Psoas muscle (tissue), 8 donors: ENCODE measurements around the gene GJC2. TPM values are rescaled to one million over a fixed set of nuclear protein-coding genes. Genes with fewer than 3 reads are reported as not detected.

Source experiments
- ATAC-seq, 4 donors: fragments of 200-7000 bp; cut with Tn5 transposase; one replicate each; pipeline ENCODE4 v1.9.1; 2020; ENCODE audit warnings: moderate library complexity in 3 of 4, mild to moderate bottlenecking in 2 of 4
- DNase-seq, 2 donors: peaks; one replicate each; pipeline ENCODE4 v3.0.0-alpha.2; 2020
- H3K27ac ChIP-seq: fragments of 200-600 bp; one replicate; pipeline ENCODE4 v1.8.0; 2022
- H3K27me3 ChIP-seq, 3 donors: fragments of 200-600 bp in 1 of 3; one replicate each; pipeline versions ENCODE4 v1.6.1 to v1.8.0; 2013 to 2022; ENCODE audit warnings: low read length in 2 of 3, mild to moderate bottlenecking in 2 of 3, moderate library complexity in 1 of 3; ENCODE audit not compliant: insufficient read depth in 3 of 3
- H3K36me3 ChIP-seq, 2 donors: fragments of 200-600 bp in 1 of 2; one replicate each; pipeline versions ENCODE4 v1.6.1 to v1.8.0; 2013 to 2022; ENCODE audit warnings: low read depth in 1 of 2, mild to moderate bottlenecking in 1 of 2, moderate library complexity in 1 of 2; ENCODE audit not compliant: insufficient read depth in 1 of 2
- H3K4me1 ChIP-seq: fragments of 200-600 bp; one replicate; pipeline ENCODE4 v1.8.0; 2022
- H3K4me3 ChIP-seq: fragments of 200-600 bp; one replicate; pipeline ENCODE4 v1.8.0; 2022; ENCODE audit warnings: mild to moderate bottlenecking
- H3K9me3 ChIP-seq: fragments of 200-600 bp; one replicate; pipeline ENCODE4 v1.8.0; 2022
- CTCF ChIP-seq: fragments of 200-600 bp; IDR thresholded peaks from one replicate; pipeline ENCODE4 v1.8.0; 2022; ENCODE audit warnings: antibody characterized with exemption
- WGBS, 3 donors: extraction: QIAGEN DNeasy Blood & Tissue Kit; methylation state at CpG; one replicate each; pipeline versions ENCODE4 v1.1.6 to v1.1.7; 2013; 5-methylcytosine and 5-hydroxymethylcytosine counted together
- intact Hi-C, 2 donors: fragments of 100-400 bp; cut with DNase I; formaldehyde crosslinking; loops; one replicate each; pipeline versions ENCODE4 v1.11.0 to v1.14.2; 2022
- polyA plus RNA-seq, 3 donors: library from polyadenylated mRNA; stranded (reverse); fragments of 200-250 nt; gene quantifications; one replicate each; pipeline ENCODE4 v1.2.3, GENCODE V29; 2013
- total RNA-seq, 4 donors: library from RNA; stranded (reverse); fragmentation: NEBNext Ultra II Directional in 2 of 4; extraction: Animal tissue kit (Norgen Biotek cat#: 25700) in 2 of 4; gene quantifications; one replicate each; pipeline versions ENCODE4 v1.2.1 to v1.2.4, GENCODE V29; 2021 to 2023
- donor health status: healthy with polysubstance abuse.
- donor health status: DM: no; HTN: no; CAD: no; lungs with moderate emphysema.
- donor health status: Bipolar disorder and iron deficiency.
- donor health status: healthy.
- donor health status: DM: yes; HTN: yes; CAD: no.
- donor health status: DM: no; HTN: no; CAD: no.
- donor health status: DM: no; HTN: no; CAD: no.
- donor health status: DM: yes; HTN: yes; CAD: no.

Gene GJC2
- total and polyA plus RNA-seq, 7 donors, result 0.19 to 0.92 (median 0.40) TPM

GRCh38 chr1:228178737-228179684, 29.3 kb downstream of the GJC2 start:
- H3K4me3 ChIP-seq, result no peak overlapping the region
- DNase-seq (peak in 1 of 2 donors; percentile 28), ATAC-seq (no peak)
- TF ChIP-seq CTCF, result no peak
- intact Hi-C loops, result no loop called here
- no peaks in the 10 kb centered on the region for H3K4me1 ChIP-seq
- no peaks in the 10 kb centered on the region for H3K9me3 ChIP-seq
- H3K36me3 ChIP-seq, result peaks cover 0 to 12% of the 10 kb centered on the region in 2 donors
- H3K27ac ChIP-seq, result peak overlapping the region; percentile 21
- no peaks in the 10 kb centered on the region for H3K27me3 ChIP-seq
- 75 to 84% (median 82%) methylated on average over 12 of the region's 12 CpGs for WGBS, 3 donors

GRCh38 chr1:228180271-228180958, 30.7 kb downstream of the GJC2 start:
- intact Hi-C loops, result no loop called here
- no peak for TF ChIP-seq CTCF
- Histone ChIP-seq H3K36me3 (peaks cover 0 to 4% of the 10 kb centered on the region in 2 donors), H3K27ac (peak overlapping the region; percentile 73), H3K9me3 (no peaks in the 10 kb centered on the region), H3K4me1 (no peaks in the 10 kb centered on the region), H3K4me3 (no peak overlapping the region), H3K27me3 (no peaks in the 10 kb centered on the region)
- 75 to 84% (median 83%) methylated on average over 4 of the region's 4 CpGs for WGBS, 3 donors
- DNase-seq (no peak), ATAC-seq (peak in 1 of 4 donors; percentile 31)

GRCh38 chr1:228180959-228181644, 31.4 kb downstream of the GJC2 start:
- Histone ChIP-seq H3K4me3 (peak overlapping the region; percentile 30), H3K9me3 (no peaks in the 10 kb centered on the region), H3K27ac (peak overlapping the region; percentile 73), H3K4me1 (no peaks in the 10 kb centered on the region), H3K27me3 (no peaks in the 10 kb centered on the region), H3K36me3 (no peaks in the 10 kb centered on the region)
- no peak for DNase-seq
- TF ChIP-seq CTCF, result no peak
- WGBS, 3 donors, result 77 to 94% (median 80%) methylated on average over 7 of the region's 7 CpGs
- intact Hi-C loops, result no loop called here
- ATAC-seq, result peak; percentile 18 to 53 (median 32)

GRCh38 chr1:228181645-228182034, 31.9 kb downstream of the GJC2 start:
- H3K27ac ChIP-seq, result peak overlapping the region; percentile 73
- intact Hi-C loops, result no loop called here
- peak in 1 of 2 donors; percentile 59 for DNase-seq
- ATAC-seq, result peak; percentile 74 to 87 (median 81)
- no peaks in the 10 kb centered on the region for H3K36me3 ChIP-seq
- H3K27me3 ChIP-seq, result no peaks in the 10 kb centered on the region
- no peak for TF ChIP-seq CTCF
- no peaks in the 10 kb centered on the region for H3K4me1 ChIP-seq
- peak overlapping the region; percentile 30 for H3K4me3 ChIP-seq
- no peaks in the 10 kb centered on the region for H3K9me3 ChIP-seq
- WGBS, 3 donors, result 27 to 44% (median 34%) methylated on average over 9 of the region's 9 CpGs
